Rectal smooth muscle tissue (tissue), 1 donor: ENCODE measurements around the gene CALCR.

Experiments used
- H3K27ac ChIP-seq: one replicate; pipeline ENCODE4 v1.7.0; 2013; ENCODE audit warnings: low read depth, low read length, inconsistent platforms
- H3K27me3 ChIP-seq: one replicate; pipeline ENCODE4 v1.7.0; 2013; ENCODE audit warnings: low read length; ENCODE audit not compliant: control insufficient read depth, insufficient read depth
- H3K36me3 ChIP-seq: one replicate; pipeline ENCODE4 v1.7.0; 2013; ENCODE audit warnings: low read length; ENCODE audit not compliant: control insufficient read depth, insufficient read depth
- H3K4me1 ChIP-seq: one replicate; pipeline ENCODE4 v1.7.0; 2013; ENCODE audit warnings: low read length; ENCODE audit not compliant: control insufficient read depth, insufficient read depth
- H3K4me3 ChIP-seq: one replicate; pipeline ENCODE4 v1.7.0; 2013; ENCODE audit warnings: low read length
- H3K9ac ChIP-seq: one replicate; pipeline ENCODE4 v1.7.0; 2013; ENCODE audit warnings: low read length

Gene CALCR

GRCh38 chr7:93471456-93471855, 103.1 kb downstream of the CALCR start:
- H3K27me3 ChIP-seq = no peaks in the 10 kb centered on the region
- H3K27ac ChIP-seq = no peak overlapping the region
- H3K4me1 ChIP-seq = no peaks in the 10 kb centered on the region
- H3K36me3 ChIP-seq = no peaks in the 10 kb centered on the region
- no peak overlapping the region for H3K4me3 ChIP-seq
- H3K9ac ChIP-seq = no peak overlapping the region

GRCh38 chr7:93463764-93464163, 110.8 kb downstream of the CALCR start:
- Histone ChIP-seq H3K9ac (no peak overlapping the region), H3K36me3 (no peaks in the 10 kb centered on the region), H3K4me1 (no peaks in the 10 kb centered on the region), H3K27ac (no peak overlapping the region), H3K27me3 (no peaks in the 10 kb centered on the region), H3K4me3 (no peak overlapping the region)

DNA sequence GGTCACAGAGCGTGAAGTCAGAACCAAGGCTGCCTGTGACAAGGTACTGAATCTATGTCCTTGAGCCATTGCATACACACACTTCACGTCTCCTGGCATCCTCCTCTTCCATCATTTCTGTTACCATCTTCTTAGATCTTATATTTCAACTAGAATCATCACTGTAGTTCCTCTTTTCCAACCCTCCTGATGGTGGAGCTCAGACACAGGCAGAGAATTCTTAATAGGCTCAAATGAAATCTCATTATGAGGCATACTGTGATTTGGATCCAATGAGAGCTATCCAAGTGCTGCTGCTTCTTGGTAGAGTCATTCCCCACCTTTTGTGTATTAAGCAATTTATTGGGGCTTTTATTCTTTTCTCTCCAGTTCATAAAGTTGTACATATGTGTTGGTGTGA, 113.2 kb downstream of the CALCR start:
- no peak overlapping the region for H3K4me3 ChIP-seq
- no peaks in the 10 kb centered on the region for H3K36me3 ChIP-seq
- no peak overlapping the region for H3K27ac ChIP-seq
- H3K4me1 ChIP-seq = no peaks in the 10 kb centered on the region
- no peaks in the 10 kb centered on the region for H3K27me3 ChIP-seq
- H3K9ac ChIP-seq = no peak overlapping the region

DNA sequence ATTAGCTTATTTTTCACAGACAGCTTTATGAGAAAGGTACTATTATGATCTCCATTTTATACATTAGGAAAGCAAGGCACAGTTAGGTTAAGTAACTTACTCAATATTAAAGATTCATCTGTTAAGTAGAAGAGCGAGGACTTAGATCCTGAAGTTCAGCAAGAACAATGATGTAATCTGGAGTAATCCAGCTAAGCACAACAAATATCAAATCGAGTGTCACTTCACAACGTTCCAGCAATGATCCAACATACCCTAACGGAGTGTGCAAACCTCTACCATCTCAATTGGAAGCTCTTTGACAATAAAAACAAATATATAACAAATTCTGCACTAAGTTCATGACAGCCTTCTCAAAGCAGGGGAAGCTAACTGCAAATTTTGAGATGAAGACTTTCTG, 121.3 kb downstream of the CALCR start:
- Histone ChIP-seq H3K36me3 (no peaks in the 10 kb centered on the region), H3K27ac (no peak overlapping the region), H3K4me1 (no peaks in the 10 kb centered on the region), H3K9ac (no peak overlapping the region), H3K27me3 (no peaks in the 10 kb centered on the region), H3K4me3 (no peak overlapping the region)

DNA sequence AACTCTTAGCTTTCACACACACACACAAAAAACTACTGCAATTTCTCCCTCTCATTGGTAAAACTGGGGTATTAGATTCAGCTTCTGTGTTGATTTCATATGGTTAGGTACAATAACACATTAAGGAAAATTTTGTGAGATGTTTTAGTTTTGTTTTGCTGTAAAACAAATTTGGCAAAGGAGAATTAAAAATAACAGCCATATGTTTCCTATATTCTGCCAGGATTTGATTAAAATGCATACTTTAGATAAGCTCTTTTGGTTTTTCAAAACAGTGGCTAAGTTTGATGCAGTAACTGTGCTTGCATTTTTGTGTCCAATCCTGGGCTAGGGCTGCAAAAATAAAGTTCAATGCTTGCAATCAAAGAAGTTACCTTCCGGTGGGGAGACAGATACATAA, 126.3 kb downstream of the CALCR start:
- H3K9ac ChIP-seq = no peak overlapping the region
- no peaks in the 10 kb centered on the region for H3K27me3 ChIP-seq
- no peak overlapping the region for H3K4me3 ChIP-seq
- H3K27ac ChIP-seq = no peak overlapping the region
- no peaks in the 10 kb centered on the region for H3K36me3 ChIP-seq
- no peaks in the 10 kb centered on the region for H3K4me1 ChIP-seq

- H3K36me3 ChIP-seq = no peaks in the 10 kb centered on the region
- H3K4me1 ChIP-seq = no peaks in the 10 kb centered on the region
- no peak overlapping the region for H3K4me3 ChIP-seq
- H3K27me3 ChIP-seq = no peaks in the 10 kb centered on the region
- H3K9ac ChIP-seq = no peak overlapping the region
- no peak overlapping the region for H3K27ac ChIP-seq
Observed at GRCh38 chr7:93447509-93447908, 127.0 kb downstream of the CALCR start.

- no peak overlapping the region for H3K27ac ChIP-seq
- no peaks in the 10 kb centered on the region for H3K27me3 ChIP-seq
- no peak overlapping the region for H3K9ac ChIP-seq
- H3K36me3 ChIP-seq = no peaks in the 10 kb centered on the region
- no peaks in the 10 kb centered on the region for H3K4me1 ChIP-seq
- H3K4me3 ChIP-seq = no peak overlapping the region
Observed at GRCh38 chr7:93442478-93443224, 131.9 kb downstream of the CALCR start.

- Histone ChIP-seq H3K4me1 (no peaks in the 10 kb centered on the region), H3K4me3 (no peak overlapping the region), H3K9ac (no peak overlapping the region), H3K27me3 (no peaks in the 10 kb centered on the region), H3K27ac (no peak overlapping the region), H3K36me3 (no peaks in the 10 kb centered on the region)
Observed at GRCh38 chr7:93435791-93436190, 138.7 kb downstream of the CALCR start.

DNA sequence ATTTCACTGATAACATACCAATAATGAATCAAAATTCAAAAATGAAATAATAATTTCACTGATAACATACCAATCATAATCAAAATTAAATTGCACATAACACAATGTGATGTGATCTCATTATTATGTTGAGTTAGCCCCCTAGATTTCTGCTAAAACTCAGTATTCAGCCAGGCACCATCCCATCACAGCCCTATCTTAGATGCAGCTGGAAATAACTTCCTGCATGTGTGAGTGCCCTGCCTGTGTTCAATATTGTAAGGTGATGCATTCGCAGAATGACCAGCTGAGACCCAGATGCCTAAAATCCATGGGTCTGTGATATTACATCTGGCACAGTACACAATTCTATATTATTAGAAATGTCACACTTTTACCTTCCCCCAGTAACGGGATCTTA, 142.4 kb downstream of the CALCR start:
- Histone ChIP-seq H3K27ac (no peak overlapping the region), H3K9ac (no peak overlapping the region), H3K27me3 (no peaks in the 10 kb centered on the region), H3K4me3 (no peak overlapping the region), H3K4me1 (no peaks in the 10 kb centered on the region), H3K36me3 (no peaks in the 10 kb centered on the region)

- H3K36me3 ChIP-seq = no peaks in the 10 kb centered on the region
- no peak overlapping the region for H3K4me3 ChIP-seq
- H3K9ac ChIP-seq = no peak overlapping the region
- no peaks in the 10 kb centered on the region for H3K27me3 ChIP-seq
- H3K27ac ChIP-seq = no peak overlapping the region
- H3K4me1 ChIP-seq = no peaks in the 10 kb centered on the region
Observed at GRCh38 chr7:93430917-93431588, 143.5 kb downstream of the CALCR start.

- Histone ChIP-seq H3K27me3 (no peaks in the 10 kb centered on the region), H3K27ac (no peak overlapping the region)
Observed at GRCh38 chr7:93429563-93429962, 145.0 kb downstream of the CALCR start.

DNA sequence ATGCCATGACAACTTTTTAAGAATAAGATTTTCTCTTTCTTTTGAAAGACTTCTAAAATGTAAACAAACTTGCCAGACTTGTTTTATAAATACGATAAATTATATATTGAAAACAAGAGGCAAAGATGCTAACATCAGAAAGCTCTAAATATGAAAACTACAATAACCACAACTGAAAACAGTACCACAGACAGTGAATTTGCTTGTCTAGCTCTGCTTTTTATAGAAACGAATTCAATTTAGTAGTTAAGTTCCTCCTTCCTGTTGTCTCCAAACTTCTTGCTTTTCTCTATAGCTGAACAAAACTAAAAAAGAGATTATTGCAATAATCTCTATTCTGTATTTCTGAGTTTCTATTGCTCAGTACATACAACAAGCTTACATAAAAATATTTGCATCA, 147.4 kb downstream of the CALCR start:
- Histone ChIP-seq H3K9ac (no peak overlapping the region), H3K4me3 (no peak overlapping the region), H3K27ac (no peak overlapping the region), H3K36me3 (no peaks in the 10 kb centered on the region), H3K27me3 (no peaks in the 10 kb centered on the region), H3K4me1 (no peaks in the 10 kb centered on the region)

More at GRCh38 chr7:93429563-93429962, 145.0 kb downstream of the CALCR start:
- Histone ChIP-seq H3K4me1 (no peaks in the 10 kb centered on the region), H3K4me3 (no peak overlapping the region), H3K9ac (no peak overlapping the region), H3K36me3 (no peaks in the 10 kb centered on the region)

GRCh38 chr7:93426155-93426696, 148.3 kb downstream of the CALCR start:
- Histone ChIP-seq H3K9ac (no peak overlapping the region), H3K27me3 (no peaks in the 10 kb centered on the region), H3K4me1 (no peaks in the 10 kb centered on the region), H3K4me3 (no peak overlapping the region), H3K27ac (no peak overlapping the region), H3K36me3 (no peaks in the 10 kb centered on the region)
